ENCODE measurements around the gene ZRSR2. TPM values are rescaled to one million over a fixed set of nuclear protein-coding genes. Genes with fewer than 3 reads are reported as not detected.

ZRSR2 gene
- total RNA-seq, 6 donors from 2014 or later = 8.2 to 46.1 (median 15.4) TPM

GRCh38 chrX:15797707-15798106, 7.4 kb downstream of the ZRSR2 start:
- H3K4me1 ChIP-seq = peaks cover 0 to 6% (median 1%) of the 10 kb centered on the region in 4 donors
- no peak overlapping the region for H3K27ac ChIP-seq
- H3K27me3 ChIP-seq = no peaks in the 10 kb centered on the region
- no peak for DNase-seq
- no peak for ATAC-seq (ENCODE audit: low FRiP score in 2 of 2)
- TF ChIP-seq POLR2AphosphoS5 (IDR thresholded peaks at IDR 0.05) (no peak), EP300 (IDR thresholded peaks at IDR 0.05) (no peak), POLR2A (IDR thresholded peaks at IDR 0.05) (no peak), CTCF (IDR thresholded peaks at IDR 0.05) (no peak)
- H3K36me3 ChIP-seq = peaks cover 0 to 44% (median 7%) of the 10 kb centered on the region in 4 donors
- H3K4me3 ChIP-seq = no peak overlapping the region
- no peaks in the 10 kb centered on the region for H3K9me3 ChIP-seq
- 93 to 94% methylated on average over 4 of the region's 4 CpGs for WGBS, 2 donors

DNA sequence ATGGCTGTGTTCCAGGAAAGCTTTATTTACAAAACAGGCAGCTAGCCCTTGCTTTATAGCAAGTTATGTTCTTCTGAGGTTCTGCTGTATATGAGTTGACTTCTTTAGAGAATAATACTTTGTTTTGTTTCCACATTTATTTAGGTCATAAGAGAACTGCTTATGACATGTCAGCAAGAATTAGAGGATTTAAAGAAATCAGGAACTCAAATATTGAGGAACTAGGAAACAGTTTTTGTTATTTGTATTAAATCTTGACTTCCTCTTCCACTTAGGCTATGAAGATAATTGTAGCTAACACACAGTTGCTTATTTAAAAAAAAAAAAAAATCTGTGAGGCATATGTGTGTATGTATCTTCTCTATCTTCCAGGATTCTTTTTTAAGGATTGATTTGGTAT, 14.3 kb downstream of the ZRSR2 start:
- Histone ChIP-seq H3K4me3 (no peak overlapping the region), H3K9me3 (no peaks in the 10 kb centered on the region), H3K36me3 (peaks cover 0 to 88% (median 27%) of the 10 kb centered on the region in 4 donors), H3K27ac (peak overlapping the region in 3 of 4 donors; percentile 39 to 51 (median 40)), H3K27me3 (no peaks in the 10 kb centered on the region), H3K4me1 (no peaks in the 10 kb centered on the region)
- DNase-seq (no peak), ATAC-seq (ENCODE audit: low FRiP score in 2 of 2) (peak in 1 of 2 donors; percentile 58)
- TF ChIP-seq POLR2AphosphoS5 (IDR thresholded peaks at IDR 0.05) (no peak), POLR2A (IDR thresholded peaks at IDR 0.05) (peak in 1 of 4 donors; percentile 18), EP300 (IDR thresholded peaks at IDR 0.05) (no peak), CTCF (IDR thresholded peaks at IDR 0.05) (no peak)

GRCh38 chrX:15808254-15808653, 18.0 kb downstream of the ZRSR2 start:
- Histone ChIP-seq H3K4me1 (no peaks in the 10 kb centered on the region), H3K27me3 (no peaks in the 10 kb centered on the region), H3K36me3 (peaks cover 0 to 95% (median 30%) of the 10 kb centered on the region in 4 donors), H3K4me3 (no peak overlapping the region), H3K27ac (no peak overlapping the region), H3K9me3 (no peaks in the 10 kb centered on the region)
- no peak for ATAC-seq (ENCODE audit: low FRiP score in 2 of 2)
- DNase-seq = no peak
- WGBS, 2 donors = 94% methylated on average over 4 of the region's 4 CpGs
- no peak for TF ChIP-seq EP300 (IDR thresholded peaks at IDR 0.05)
- TF ChIP-seq POLR2A (IDR thresholded peaks at IDR 0.05) = no peak
- TF ChIP-seq CTCF (IDR thresholded peaks at IDR 0.05) = no peak
- TF ChIP-seq POLR2AphosphoS5 (IDR thresholded peaks at IDR 0.05) = no peak

- WGBS, 2 donors = 84 to 94% methylated on average over 8 of the region's 8 CpGs
- DNase-seq (no peak), ATAC-seq (ENCODE audit: low FRiP score in 2 of 2) (no peak)
- Histone ChIP-seq H3K4me1 (peaks cover 0 to 10% (median 1%) of the 10 kb centered on the region in 4 donors), H3K27me3 (no peaks in the 10 kb centered on the region), H3K9me3 (no peaks in the 10 kb centered on the region), H3K4me3 (no peak overlapping the region), H3K36me3 (peaks cover 0 to 85% (median 27%) of the 10 kb centered on the region in 4 donors), H3K27ac (no peak overlapping the region)
- no peak for TF ChIP-seq POLR2A (IDR thresholded peaks at IDR 0.05)
- TF ChIP-seq CTCF (IDR thresholded peaks at IDR 0.05) = no peak
- TF ChIP-seq POLR2AphosphoS5 (IDR thresholded peaks at IDR 0.05) = no peak
- no peak for TF ChIP-seq EP300 (IDR thresholded peaks at IDR 0.05)
These were observed 22.1 kb downstream of the ZRSR2 start for GRCh38 chrX:15812192-15812938.

DNA sequence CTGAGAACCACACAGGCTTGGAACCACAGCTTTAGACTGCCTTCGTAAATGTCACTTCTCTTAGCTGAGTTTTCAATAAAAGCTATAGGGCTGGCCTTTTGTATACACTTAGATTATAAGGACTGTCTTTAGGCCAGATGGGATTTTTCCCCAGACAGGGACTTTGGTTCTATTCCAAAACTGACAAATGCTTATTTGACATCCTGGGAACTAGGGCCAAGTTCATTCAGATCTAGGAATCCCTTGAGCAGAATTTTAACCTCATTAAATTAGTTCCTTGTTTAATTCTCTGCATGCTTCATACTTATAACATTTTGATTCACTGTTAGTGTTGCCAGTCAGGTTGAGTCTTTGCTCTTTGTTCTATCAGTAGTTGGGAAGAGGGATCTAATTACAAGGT, 23.1 kb downstream of the ZRSR2 start:
- DNase-seq (no peak), ATAC-seq (ENCODE audit: low FRiP score in 2 of 2) (no peak)
- Histone ChIP-seq H3K9me3 (no peaks in the 10 kb centered on the region), H3K4me1 (peaks cover 0 to 10% (median 1%) of the 10 kb centered on the region in 4 donors), H3K4me3 (no peak overlapping the region), H3K27ac (no peak overlapping the region), H3K27me3 (no peaks in the 10 kb centered on the region), H3K36me3 (peaks cover 0 to 85% (median 25%) of the 10 kb centered on the region in 4 donors)
- TF ChIP-seq POLR2A (IDR thresholded peaks at IDR 0.05) = no peak
- TF ChIP-seq EP300 (IDR thresholded peaks at IDR 0.05) = no peak
- no peak for TF ChIP-seq POLR2AphosphoS5 (IDR thresholded peaks at IDR 0.05)
- TF ChIP-seq CTCF (IDR thresholded peaks at IDR 0.05) = no peak
- 59 to 75% methylated on average over 1 of the region's 1 CpG for WGBS, 2 donors
